B cell (primary cell): Measurements from ENCODE around the gene XYLT1. TPM values are rescaled to one million over a fixed set of nuclear protein-coding genes. Genes with fewer than 3 reads are reported as not detected.

Experiments
- ATAC-seq: fragments of 200-7000 bp; cut with Tn5 transposase; one replicate; pipeline ENCODE4 v1.10.0; 2021; ENCODE audit warnings: low read depth, mild to moderate bottlenecking, moderate number of reproducible peaks, moderate library complexity
- CTCF ChIA-PET: fragments of 350-600 bp; sonication (Branson Sonifier 250); formaldehyde crosslinking; loops from one replicate; lab custom pipeline; 2021; ENCODE audit warnings: antibody characterized with exemption, inconsistent platforms; lab: Charles Lee
- POLR2A ChIA-PET: fragments of 350-600 bp; sonication (Branson Sonifier 250); formaldehyde crosslinking; loops from one replicate; lab custom pipeline; 2021; ENCODE audit warnings: antibody characterized with exemption; lab: Charles Lee
- DNase-seq: peaks from one replicate; pipeline ENCODE4 v3.0.0; 2013
- H2AFZ ChIP-seq: 2 replicates; pipeline ENCODE4 v1.6.1; 2012; ENCODE audit warnings: mild to moderate bottlenecking, low read depth, low read length; ENCODE audit not compliant: insufficient read depth, poor library complexity, severe bottlenecking
- H3K27ac ChIP-seq, 2 donors: 1 replicate in 1 of 2; 2 replicates in 1 of 2; pipeline ENCODE4 v1.5.1; 2012 to 2013; ENCODE audit warnings: low read length in 2 of 2, mild to moderate bottlenecking in 2 of 2, moderate library complexity in 1 of 2
- H3K27me3 ChIP-seq, 4 experiments: fragments of 200-600 bp in 1 of 4; sonication (generic) in 1 of 4; replicated peaks in 1 of 4; 1 replicate in 2 of 4; 2 replicates in 2 of 4; pipeline versions ENCODE4 v1.6.1 to v1.7.0; 2013 to 2016; ENCODE audit warnings: low read length in 3 of 4, mild to moderate bottlenecking in 2 of 4, mixed read lengths in 1 of 4, moderate library complexity in 1 of 4; ENCODE audit not compliant: insufficient read depth in 4 of 4, control insufficient read depth in 3 of 4; ENCODE audit errors: control extremely low read depth in 1 of 4
- H3K36me3 ChIP-seq, 2 experiments: replicated peaks in 1 of 2; 1 replicate in 1 of 2; 2 replicates in 1 of 2; pipeline versions ENCODE4 v1.6.1 to v1.7.1; 2013; ENCODE audit warnings: low read length in 1 of 2; ENCODE audit not compliant: insufficient read depth in 2 of 2, control insufficient read depth in 1 of 2; ENCODE audit errors: control extremely low read depth in 1 of 2, extremely low read depth in 1 of 2
- H3K4me1 ChIP-seq, 2 donors: fragments of 200-600 bp in 1 of 2; sonication (generic) in 1 of 2; 1 replicate in 1 of 2; 2 replicates in 1 of 2; pipeline versions ENCODE4 v1.5.1 to v1.6.1; 2013 to 2017; ENCODE audit warnings: low read length in 2 of 2; ENCODE audit not compliant: control insufficient read depth in 2 of 2, insufficient read depth in 2 of 2
- H3K4me2 ChIP-seq: replicated peaks from 2 replicates; pipeline ENCODE3; 2012; ENCODE audit warnings: mild to moderate bottlenecking, low read depth, low read length; ENCODE audit not compliant: poor library complexity, severe bottlenecking
- H3K4me3 ChIP-seq, 5 experiments: fragments of 200-600 bp in 1 of 5; sonication (generic) in 1 of 5; 1 replicate in 3 of 5; 2 replicates in 2 of 5; pipeline versions ENCODE4 v1.5.1 to v1.7.0; 2011 to 2016; ENCODE audit warnings: low read length in 4 of 5, mild to moderate bottlenecking in 4 of 5, low read depth in 2 of 5, control low read depth in 1 of 5, moderate library complexity in 1 of 5; ENCODE audit not compliant: insufficient read depth in 1 of 5; ENCODE audit errors: control extremely low read depth in 1 of 5, extremely low read depth in 1 of 5
- H3K79me2 ChIP-seq: fragments of 200-600 bp; sonication (generic); one replicate; pipeline ENCODE4 v1.6.0; 2016; ENCODE audit warnings: low read length; ENCODE audit not compliant: control insufficient read depth, insufficient read depth
- H3K9ac ChIP-seq: fragments of 200-600 bp; sonication (generic); 2 replicates; pipeline ENCODE4 v1.6.1; 2017; ENCODE audit warnings: mild to moderate bottlenecking, low read length, moderate library complexity
- H3K9me3 ChIP-seq, 3 donors: one replicate each; pipeline versions ENCODE4 v1.6.1 to v1.7.1; 2013; ENCODE audit warnings: low read length in 2 of 3; ENCODE audit not compliant: control insufficient read depth in 2 of 3, insufficient read depth in 1 of 3; ENCODE audit errors: control extremely low read depth in 1 of 3
- H4K20me1 ChIP-seq: 2 replicates; pipeline ENCODE4 v1.6.0; 2012; ENCODE audit warnings: mild to moderate bottlenecking, low read length; ENCODE audit not compliant: insufficient read depth, control insufficient read depth, poor library complexity, severe bottlenecking
- H3K27ac Mint-ChIP-seq: one replicate; pipeline ENCODE4 v1.8.0; 2021; ENCODE audit warnings: mixed read lengths
- H3K27me3 Mint-ChIP-seq: one replicate; pipeline ENCODE4 v1.8.0; 2021; ENCODE audit warnings: mixed read lengths
- H3K4me1 Mint-ChIP-seq: one replicate; pipeline ENCODE4 v1.8.0; 2021; ENCODE audit warnings: mixed read lengths
- H3K4me3 Mint-ChIP-seq: one replicate; pipeline ENCODE4 v1.8.0; 2021; ENCODE audit warnings: mixed read lengths
- H3K9me3 Mint-ChIP-seq: one replicate; pipeline ENCODE4 v1.8.0; 2022; ENCODE audit warnings: mixed read lengths; ENCODE audit not compliant: insufficient read depth
- EZH2 ChIP-seq: IDR thresholded peaks from 2 replicates; pipeline ENCODE4 v1.6.1; 2012; ENCODE audit warnings: borderline replicate concordance, low read depth, mild to moderate bottlenecking, moderate library complexity, low read length; ENCODE audit not compliant: insufficient read depth, poor library complexity, severe bottlenecking
- WGBS: methylation state at CpG from one replicate; pipeline ENCODE4 v1.1.5; 2013; ENCODE audit warnings: missing lambda C conversion rate; ENCODE audit not compliant: insufficient coverage; 5-methylcytosine and 5-hydroxymethylcytosine counted together
- intact Hi-C: fragments of 100-400 bp; cut with micrococcal nuclease; formaldehyde crosslinking; loops from one replicate; pipeline ENCODE4 v1.10.0; 2022
- polyA plus RNA-seq: library from polyadenylated mRNA; depleted of rRNA; stranded (reverse); fragments of >200 nt; gene quantifications from 2 replicates; pipeline ENCODE4 v1.2.3, GENCODE V29; 2012
- total RNA-seq, 2 donors: library from RNA; stranded (reverse); fragments of 120-200 nt in 1 of 2; gene quantifications; 1 replicate in 1 of 2; 2 replicates in 1 of 2; pipeline versions ENCODE4 v1.2.3 to v1.2.4, GENCODE V29; 2013 to 2022
- TF ChIP-seq, protein P1 (sequence below): fragments of 200-600 bp; IDR thresholded peaks from one replicate; pipeline ENCODE4 v1.8.0; 2022; ENCODE audit warnings: antibody characterized with exemption, mild to moderate bottlenecking

The XYLT1 gene
- total and polyA plus RNA-seq, 2 donors (not counting 1 experiment from before 2014, with no cell fraction given) = 8.7 to 59.6 TPM

DNA sequence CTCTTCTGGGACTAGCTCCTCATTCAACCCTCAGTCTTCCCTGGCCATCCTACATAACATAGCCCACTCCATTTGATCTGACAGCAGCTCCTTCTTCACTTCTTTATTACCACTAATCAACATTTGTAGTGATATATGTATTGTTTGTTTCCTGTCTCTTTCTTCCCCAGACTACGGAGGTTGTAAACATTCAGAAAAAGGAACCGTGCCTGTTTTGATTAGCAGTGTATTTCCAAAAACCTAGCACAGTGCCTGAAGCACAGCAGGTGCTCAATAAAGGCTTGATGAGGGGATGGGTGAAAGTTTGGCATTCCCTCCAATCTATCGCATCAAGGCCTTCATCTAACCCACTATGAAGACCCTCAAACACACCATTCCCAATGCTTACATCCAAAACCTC is 150.8 kb downstream of the XYLT1 start:
- ChIA-PET POLR2A (interaction anchor here (1.1 kb wide), 1 partner anchor 18 kb away, joined by 6 read pairs; no protein-coding TSS in a partner anchor), CTCF (interaction anchor here (0.8 to 1.4 kb wide), 2 partner anchors 18 to 22 kb away, joined by 3 read pairs; no protein-coding TSS in a partner anchor)
- H3K27me3 Mint-ChIP-seq = no peaks in the 10 kb centered on the region
- H3K36me3 ChIP-seq = no peaks in the 10 kb centered on the region
- no peaks in the 10 kb centered on the region for H3K9me3 Mint-ChIP-seq
- peaks cover 86% of the 10 kb centered on the region for H3K79me2 ChIP-seq
- no peak overlapping the region for H2AFZ ChIP-seq
- DNase-seq = no peak
- H4K20me1 ChIP-seq = peaks cover 13% of the 10 kb centered on the region
- intact Hi-C loops = no loop called here
- TF ChIP-seq EZH2 = no peak
- TF ChIP-seq, protein P1, sequence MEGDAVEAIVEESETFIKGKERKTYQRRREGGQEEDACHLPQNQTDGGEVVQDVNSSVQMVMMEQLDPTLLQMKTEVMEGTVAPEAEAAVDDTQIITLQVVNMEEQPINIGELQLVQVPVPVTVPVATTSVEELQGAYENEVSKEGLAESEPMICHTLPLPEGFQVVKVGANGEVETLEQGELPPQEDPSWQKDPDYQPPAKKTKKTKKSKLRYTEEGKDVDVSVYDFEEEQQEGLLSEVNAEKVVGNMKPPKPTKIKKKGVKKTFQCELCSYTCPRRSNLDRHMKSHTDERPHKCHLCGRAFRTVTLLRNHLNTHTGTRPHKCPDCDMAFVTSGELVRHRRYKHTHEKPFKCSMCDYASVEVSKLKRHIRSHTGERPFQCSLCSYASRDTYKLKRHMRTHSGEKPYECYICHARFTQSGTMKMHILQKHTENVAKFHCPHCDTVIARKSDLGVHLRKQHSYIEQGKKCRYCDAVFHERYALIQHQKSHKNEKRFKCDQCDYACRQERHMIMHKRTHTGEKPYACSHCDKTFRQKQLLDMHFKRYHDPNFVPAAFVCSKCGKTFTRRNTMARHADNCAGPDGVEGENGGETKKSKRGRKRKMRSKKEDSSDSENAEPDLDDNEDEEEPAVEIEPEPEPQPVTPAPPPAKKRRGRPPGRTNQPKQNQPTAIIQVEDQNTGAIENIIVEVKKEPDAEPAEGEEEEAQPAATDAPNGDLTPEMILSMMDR = no peak
- H3K9ac ChIP-seq = no peak overlapping the region
- no peak overlapping the region for H3K4me3 ChIP-seq
- peaks cover 59% of the 10 kb centered on the region for H3K4me1 Mint-ChIP-seq
- no peak overlapping the region for H3K4me3 Mint-ChIP-seq
- peak overlapping the region; percentile 10 for H3K4me2 ChIP-seq
- H3K27ac Mint-ChIP-seq = no peak overlapping the region
- peaks cover 0 to 8% (median 0%) of the 10 kb centered on the region in 3 donors for H3K9me3 ChIP-seq
- WGBS = no CpG with 5 or more reads among the region's 3 CpGs
- no peaks in the 10 kb centered on the region for H3K27me3 ChIP-seq
- peaks cover 35 to 47% of the 10 kb centered on the region in 2 donors for H3K4me1 ChIP-seq
- no peak overlapping the region for H3K27ac ChIP-seq
- no peak for ATAC-seq

DNA sequence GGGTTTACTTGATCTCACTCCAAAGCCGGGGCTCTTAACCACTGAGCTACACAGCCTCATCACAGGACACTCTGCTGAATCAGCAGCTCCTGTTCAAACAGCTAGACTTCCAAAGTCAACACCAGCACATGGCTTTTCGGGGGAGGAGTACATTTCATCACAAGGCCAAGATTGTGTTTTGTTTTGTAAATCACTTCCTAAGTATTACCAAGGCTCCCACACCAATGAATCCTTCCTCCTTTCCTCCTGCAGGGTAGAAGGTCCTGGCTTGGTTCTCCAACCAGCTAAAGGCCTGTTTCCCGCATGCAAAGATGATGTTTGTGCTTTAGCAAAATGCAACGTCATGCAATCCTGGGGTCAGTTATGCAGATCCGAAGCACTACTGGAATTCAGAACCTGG is 152.5 kb downstream of the XYLT1 start:
- H3K4me1 ChIP-seq = peaks cover 38 to 49% of the 10 kb centered on the region in 2 donors
- H3K4me2 ChIP-seq = no peak overlapping the region
- TF ChIP-seq, protein P1 = no peak
- peaks cover 65% of the 10 kb centered on the region for H3K4me1 Mint-ChIP-seq
- H2AFZ ChIP-seq = no peak overlapping the region
- H3K27ac ChIP-seq = no peak overlapping the region
- 72% methylated on average over 4 of the region's 5 CpGs for WGBS
- H3K79me2 ChIP-seq = peaks cover 80% of the 10 kb centered on the region
- H3K36me3 ChIP-seq = peaks cover 0 to 4% of the 10 kb centered on the region in 2 experiments
- no peak overlapping the region for H3K27ac Mint-ChIP-seq
- no peaks in the 10 kb centered on the region for H3K9me3 Mint-ChIP-seq
- peaks cover 0 to 8% (median 0%) of the 10 kb centered on the region in 3 donors for H3K9me3 ChIP-seq
- no peak overlapping the region for H3K9ac ChIP-seq
- H4K20me1 ChIP-seq = peaks cover 13% of the 10 kb centered on the region
- no peaks in the 10 kb centered on the region for H3K27me3 Mint-ChIP-seq
- no peak overlapping the region for H3K4me3 Mint-ChIP-seq
- H3K27me3 ChIP-seq = no peaks in the 10 kb centered on the region
- no peak overlapping the region for H3K4me3 ChIP-seq
- ChIA-PET CTCF (interaction anchor here (0.8 to 1.8 kb wide), 2 partner anchors 17 to 149 kb away, joined by 3 to 4 read pairs; no protein-coding TSS in a partner anchor), POLR2A (no interaction called here)
- DNase-seq (no peak), ATAC-seq (no peak)
- intact Hi-C loops = no loop called here
